OCI-LY3 (cell line): ENCODE results near the gene UBTD1.

ENCODE experiments used
- H2AFZ ChIP-seq: fragments of 200-600, 300-600 bp; shearing (Covaris generic); 2 replicates; pipeline ENCODE4 v1.6.0; 2014; ENCODE audit warnings: antibody characterized with exemption, low read depth, low read length
- H3K27ac ChIP-seq: fragments of 200-600, 300-600 bp; sonication (generic); 2 replicates; pipeline ENCODE4 v1.5.1; 2014; ENCODE audit warnings: mild to moderate bottlenecking, low read length, moderate library complexity, mixed read lengths
- H3K27me3 ChIP-seq: fragments of 200-600, 300-600 bp; sonication (generic); 2 replicates; pipeline ENCODE4 v1.6.1; 2014; ENCODE audit warnings: low read depth, low read length, mixed read lengths
- H3K36me3 ChIP-seq: fragments of 200-600, 300-600 bp; sonication (generic); replicated peaks from 2 replicates; pipeline ENCODE3; 2014; ENCODE audit warnings: low read depth, low read length, mixed read lengths
- H3K4me1 ChIP-seq: fragments of 300-600, 200-600 bp; sonication (generic); 2 replicates; pipeline ENCODE4 v1.6.1; 2014; ENCODE audit warnings: low read length, mixed read lengths
- H3K4me2 ChIP-seq: fragments of 200-600, 300-600 bp; sonication (generic); 2 replicates; pipeline ENCODE4 v1.6.1; 2014; ENCODE audit warnings: low read length, mixed read lengths
- H3K4me3 ChIP-seq: fragments of 300-600, 200-600 bp; sonication (generic); 2 replicates; pipeline ENCODE4 v1.5.1; 2014; ENCODE audit warnings: antibody characterized with exemption, mild to moderate bottlenecking, low read length, moderate library complexity
- H3K79me2 ChIP-seq: fragments of 300-600, 200-600 bp; shearing (Covaris generic); 2 replicates; pipeline ENCODE4 v1.6.1; 2014; ENCODE audit warnings: mild to moderate bottlenecking, low read length, mixed read lengths
- H3K9ac ChIP-seq: fragments of 300-600, 200-600 bp; shearing (Covaris generic); 2 replicates; pipeline ENCODE4 v1.6.0; 2014; ENCODE audit warnings: mild to moderate bottlenecking, low read length, moderate library complexity
- H3K9me3 ChIP-seq: fragments of 200-600, 300-600 bp; shearing (Covaris generic); 2 replicates; pipeline ENCODE4 v1.6.1; 2014; ENCODE audit warnings: low read length, mixed read lengths; ENCODE audit not compliant: insufficient read depth
- H4K20me1 ChIP-seq: fragments of 200-600, 300-600 bp; sonication (generic); 2 replicates; pipeline ENCODE4 v1.6.1; 2016; ENCODE audit warnings: low read length, mixed read lengths; ENCODE audit not compliant: insufficient read depth
- EZH2phosphoT487 ChIP-seq: fragments of 200-600 bp; shearing (Covaris generic); IDR thresholded peaks from 2 replicates; pipeline ENCODE4 v1.6.1; 2018; ENCODE audit warnings: antibody characterized with exemption, mixed run types, low read depth
- TF ChIP-seq, protein P1 (sequence below): fragments of 200-600, 300-600 bp; sonication (generic); IDR thresholded peaks from 2 replicates; pipeline ENCODE4 v1.5.1; 2014; ENCODE audit warnings: antibody characterized with exemption, low read length, low read depth

The UBTD1 gene

DNA sequence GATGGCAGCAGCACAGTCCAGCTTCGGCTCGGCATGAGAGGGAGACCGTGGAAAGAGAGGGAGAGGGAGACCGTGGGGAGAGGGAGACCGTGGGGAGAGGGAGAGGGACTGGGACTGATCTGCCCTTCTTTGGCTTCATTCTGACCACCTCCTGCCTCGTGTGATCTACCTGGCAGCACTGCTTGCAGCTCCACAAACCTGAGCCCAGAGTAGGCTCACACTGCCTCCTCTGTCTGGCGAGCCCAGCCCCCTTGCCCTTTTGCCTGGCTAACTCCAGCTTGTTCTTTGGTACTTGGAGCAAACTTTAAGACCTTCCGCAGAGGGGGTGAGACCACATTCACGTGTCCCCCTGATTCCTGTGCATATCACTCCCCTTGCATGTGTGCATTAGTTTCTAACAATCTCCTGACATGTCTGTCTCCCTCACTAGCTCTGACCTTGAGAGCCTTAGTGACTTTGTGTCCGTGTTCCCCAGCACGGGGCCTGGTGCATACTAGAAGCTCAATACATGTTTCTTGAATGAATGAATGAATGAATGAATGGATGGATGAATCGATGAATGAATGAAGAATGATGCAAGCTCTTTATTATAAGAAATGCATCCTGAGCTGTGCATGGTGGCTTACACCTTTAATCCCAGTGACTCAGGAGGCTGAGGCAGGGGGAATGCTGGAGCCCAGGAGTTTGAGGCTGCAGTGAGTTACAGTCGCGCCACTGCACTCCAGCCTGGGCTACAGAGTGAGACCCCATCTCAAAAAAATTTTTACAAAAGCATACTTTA is 31.2 kb downstream of the UBTD1 start:
- H3K9me3 ChIP-seq: no peaks in the 10 kb centered on the region
- H3K4me1 ChIP-seq: no peaks in the 10 kb centered on the region
- no peak overlapping the region for H3K27ac ChIP-seq
- TF ChIP-seq, protein P1, sequence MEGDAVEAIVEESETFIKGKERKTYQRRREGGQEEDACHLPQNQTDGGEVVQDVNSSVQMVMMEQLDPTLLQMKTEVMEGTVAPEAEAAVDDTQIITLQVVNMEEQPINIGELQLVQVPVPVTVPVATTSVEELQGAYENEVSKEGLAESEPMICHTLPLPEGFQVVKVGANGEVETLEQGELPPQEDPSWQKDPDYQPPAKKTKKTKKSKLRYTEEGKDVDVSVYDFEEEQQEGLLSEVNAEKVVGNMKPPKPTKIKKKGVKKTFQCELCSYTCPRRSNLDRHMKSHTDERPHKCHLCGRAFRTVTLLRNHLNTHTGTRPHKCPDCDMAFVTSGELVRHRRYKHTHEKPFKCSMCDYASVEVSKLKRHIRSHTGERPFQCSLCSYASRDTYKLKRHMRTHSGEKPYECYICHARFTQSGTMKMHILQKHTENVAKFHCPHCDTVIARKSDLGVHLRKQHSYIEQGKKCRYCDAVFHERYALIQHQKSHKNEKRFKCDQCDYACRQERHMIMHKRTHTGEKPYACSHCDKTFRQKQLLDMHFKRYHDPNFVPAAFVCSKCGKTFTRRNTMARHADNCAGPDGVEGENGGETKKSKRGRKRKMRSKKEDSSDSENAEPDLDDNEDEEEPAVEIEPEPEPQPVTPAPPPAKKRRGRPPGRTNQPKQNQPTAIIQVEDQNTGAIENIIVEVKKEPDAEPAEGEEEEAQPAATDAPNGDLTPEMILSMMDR: no peak
- TF ChIP-seq EZH2phosphoT487: no peak
- no peaks in the 10 kb centered on the region for H3K36me3 ChIP-seq
- no peaks in the 10 kb centered on the region for H3K79me2 ChIP-seq
- H2AFZ ChIP-seq: no peak overlapping the region
- no peaks in the 10 kb centered on the region for H4K20me1 ChIP-seq
- H3K4me3 ChIP-seq: no peak overlapping the region
- H3K9ac ChIP-seq: no peak overlapping the region
- no peak overlapping the region for H3K4me2 ChIP-seq
- no peaks in the 10 kb centered on the region for H3K27me3 ChIP-seq

- H3K36me3 ChIP-seq: no peaks in the 10 kb centered on the region
- no peaks in the 10 kb centered on the region for H3K4me1 ChIP-seq
- H3K4me2 ChIP-seq: no peak overlapping the region
- H3K9me3 ChIP-seq: no peaks in the 10 kb centered on the region
- no peaks in the 10 kb centered on the region for H4K20me1 ChIP-seq
- H3K9ac ChIP-seq: no peak overlapping the region
- H3K79me2 ChIP-seq: no peaks in the 10 kb centered on the region
- H3K27ac ChIP-seq: no peak overlapping the region
- no peaks in the 10 kb centered on the region for H3K27me3 ChIP-seq
- H2AFZ ChIP-seq: no peak overlapping the region
- no peak overlapping the region for H3K4me3 ChIP-seq
- no peak for TF ChIP-seq EZH2phosphoT487
- TF ChIP-seq, protein P1: no peak
These were observed 32.8 kb downstream of the UBTD1 start for GRCh38 chr10:97531401-97531986.

DNA sequence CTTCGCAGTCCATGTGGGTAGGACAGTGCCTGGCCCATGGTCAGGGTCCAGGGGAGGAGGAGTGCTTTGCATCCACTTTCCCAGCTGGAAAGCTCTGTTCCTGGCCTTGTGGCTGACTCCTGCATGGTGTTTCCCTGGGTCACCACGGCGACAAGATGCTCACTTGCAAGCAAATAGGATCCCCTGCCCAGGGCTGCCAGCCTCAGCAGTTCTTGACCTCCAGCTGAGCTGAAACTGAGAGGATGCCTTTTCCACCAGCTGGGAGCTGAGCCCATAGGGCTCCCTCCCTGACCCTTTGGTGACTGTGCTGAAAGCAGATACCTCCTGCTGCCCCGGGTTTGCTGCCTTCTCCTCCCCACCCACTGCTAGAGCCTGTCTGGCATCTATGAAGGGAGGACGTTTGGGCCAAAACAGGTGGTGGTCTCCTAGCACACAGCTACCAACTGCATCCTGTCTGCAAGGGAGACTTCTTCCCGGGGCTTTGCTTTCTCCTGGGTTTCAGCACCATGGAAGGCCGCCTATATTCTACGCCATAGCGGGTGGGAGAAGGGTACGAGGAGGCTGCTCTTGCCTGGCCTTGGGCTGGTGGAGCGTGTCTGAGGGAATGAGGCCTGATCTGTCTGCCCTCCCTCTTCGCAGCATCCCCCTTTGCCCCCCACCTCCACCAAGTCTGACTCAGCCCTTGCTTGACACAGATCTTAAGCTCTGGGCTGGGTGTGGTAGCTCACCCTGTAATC is 34.4 kb downstream of the UBTD1 start:
- Histone ChIP-seq H3K36me3 (no peaks in the 10 kb centered on the region), H3K4me2 (no peak overlapping the region), H2AFZ (no peak overlapping the region), H3K9ac (no peak overlapping the region), H3K27ac (no peak overlapping the region), H3K4me1 (no peaks in the 10 kb centered on the region), H3K27me3 (no peaks in the 10 kb centered on the region), H4K20me1 (no peaks in the 10 kb centered on the region), H3K4me3 (no peak overlapping the region), H3K79me2 (no peaks in the 10 kb centered on the region), H3K9me3 (no peaks in the 10 kb centered on the region)
- TF ChIP-seq, protein P1: no peak
- no peak for TF ChIP-seq EZH2phosphoT487

DNA sequence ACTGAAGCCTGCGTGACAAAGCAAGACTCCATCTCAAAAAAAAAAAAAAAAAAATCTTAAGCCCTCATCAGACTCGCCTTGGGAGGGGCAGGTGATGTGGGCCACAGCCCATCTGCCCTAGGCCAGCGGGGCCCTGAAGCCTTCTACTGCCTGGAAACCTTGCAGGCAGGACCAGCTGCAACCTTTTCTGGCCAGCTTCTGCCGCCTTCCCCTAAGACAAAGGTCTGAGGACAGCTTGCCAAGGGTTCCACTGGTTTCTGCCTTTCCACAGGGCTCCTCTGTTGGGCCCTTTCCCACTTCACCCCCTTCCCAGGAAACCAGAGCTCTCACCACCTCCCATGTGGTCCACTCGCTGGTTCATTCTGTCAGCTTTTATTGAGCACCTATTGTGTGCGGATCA is 35.2 kb downstream of the UBTD1 start:
- H3K9ac ChIP-seq: no peak overlapping the region
- H3K79me2 ChIP-seq: no peaks in the 10 kb centered on the region
- TF ChIP-seq, protein P1: no peak
- no peak for TF ChIP-seq EZH2phosphoT487
- H4K20me1 ChIP-seq: no peaks in the 10 kb centered on the region
- H3K27ac ChIP-seq: no peak overlapping the region
- H2AFZ ChIP-seq: no peak overlapping the region
- H3K36me3 ChIP-seq: no peaks in the 10 kb centered on the region
- H3K9me3 ChIP-seq: no peaks in the 10 kb centered on the region
- no peaks in the 10 kb centered on the region for H3K4me1 ChIP-seq
- H3K27me3 ChIP-seq: no peaks in the 10 kb centered on the region
- no peak overlapping the region for H3K4me2 ChIP-seq
- H3K4me3 ChIP-seq: no peak overlapping the region
